Astrocyte (in vitro differentiated cells and primary cell): ENCODE data around the gene MBP. TPM values are rescaled to one million over a fixed set of nuclear protein-coding genes. Genes with fewer than 3 reads are reported as not detected.

Experiments used
- DNase-seq: peaks from one replicate; pipeline ENCODE4 v3.0.0-alpha.2; 2010; ENCODE audit warnings: low read depth
- FAIRE-seq: peaks from 2 replicates; lab custom pipeline; 2011; peaks lifted over from hg19 to GRCh38; lab: Jason Lieb, UNC
- H2AFZ ChIP-seq: 2 replicates; pipeline ENCODE4 v1.6.0; 2012; ENCODE audit warnings: low read depth, low read length, inconsistent platforms
- H3K27ac ChIP-seq: 2 replicates; pipeline ENCODE4 v1.5.1; 2011; ENCODE audit warnings: low read depth, low read length, inconsistent platforms
- H3K27me3 ChIP-seq: 2 replicates; pipeline ENCODE4 v1.6.0; 2011; ENCODE audit warnings: low read length, inconsistent platforms; ENCODE audit not compliant: insufficient read depth
- H3K36me3 ChIP-seq: 2 replicates; pipeline ENCODE4 v1.5.1; 2011; ENCODE audit warnings: low read length, inconsistent platforms; ENCODE audit not compliant: insufficient read depth
- H3K4me1 ChIP-seq: 2 replicates; pipeline ENCODE4 v1.5.1; 2011; ENCODE audit warnings: low read length, inconsistent platforms; ENCODE audit not compliant: insufficient read depth
- H3K4me2 ChIP-seq: 2 replicates; pipeline ENCODE4 v1.6.0; 2012; ENCODE audit warnings: low read length, inconsistent platforms
- H3K4me3 ChIP-seq: 2 replicates; pipeline ENCODE4 v1.5.1; 2011; ENCODE audit warnings: low read depth, mild to moderate bottlenecking, low read length, inconsistent platforms; ENCODE audit not compliant: insufficient read depth
- H3K79me2 ChIP-seq: 2 replicates; pipeline ENCODE4 v1.6.0; 2012; ENCODE audit warnings: mild to moderate bottlenecking, low read length, inconsistent platforms; ENCODE audit not compliant: insufficient read depth
- H3K9ac ChIP-seq: 2 replicates; pipeline ENCODE4 v1.6.0; 2012; ENCODE audit warnings: mild to moderate bottlenecking, low read length, inconsistent platforms
- H3K9me3 ChIP-seq: 2 replicates; pipeline ENCODE4 v1.5.1; 2012; ENCODE audit warnings: low read depth, mild to moderate bottlenecking, low read length, inconsistent platforms; ENCODE audit not compliant: insufficient read depth
- H4K20me1 ChIP-seq: 2 replicates; pipeline ENCODE4 v1.6.0; 2012; ENCODE audit warnings: low read length, inconsistent platforms; ENCODE audit not compliant: insufficient read depth
- H3K27ac Mint-ChIP-seq: one replicate; pipeline ENCODE4 v1.8.0; 2021; ENCODE audit warnings: mild to moderate bottlenecking, mixed read lengths; ENCODE audit not compliant: unreplicated experiment
- H3K27me3 Mint-ChIP-seq: one replicate; pipeline ENCODE4 v1.8.0; 2021; ENCODE audit warnings: low read depth, mixed read lengths; ENCODE audit not compliant: unreplicated experiment
- H3K36me3 Mint-ChIP-seq: one replicate; pipeline ENCODE4 v1.8.0; 2021; ENCODE audit warnings: low read depth, mixed read lengths; ENCODE audit not compliant: unreplicated experiment
- H3K4me1 Mint-ChIP-seq: one replicate; pipeline ENCODE4 v1.8.0; 2021; ENCODE audit warnings: low read depth, mixed read lengths; ENCODE audit not compliant: unreplicated experiment
- H3K4me3 Mint-ChIP-seq: one replicate; pipeline ENCODE4 v1.8.0; 2021; ENCODE audit warnings: mild to moderate bottlenecking, moderate library complexity, mixed read lengths; ENCODE audit not compliant: unreplicated experiment
- H3K9me3 Mint-ChIP-seq: one replicate; pipeline ENCODE4 v1.8.0; 2021; ENCODE audit warnings: mild to moderate bottlenecking, mixed read lengths; ENCODE audit not compliant: unreplicated experiment
- CTCF ChIP-seq: IDR thresholded peaks from 2 replicates; pipeline ENCODE4 v1.5.1; 2011; ENCODE audit warnings: low read depth, mild to moderate bottlenecking, inconsistent platforms, low read length, moderate library complexity; ENCODE audit not compliant: insufficient read depth
- EZH2 ChIP-seq: IDR thresholded peaks from 2 replicates; pipeline ENCODE4 v1.6.1; 2012; ENCODE audit warnings: mild to moderate bottlenecking, low read length, inconsistent platforms; ENCODE audit not compliant: insufficient read depth
- total RNA-seq: library from RNA; stranded (reverse); gene quantifications from 2 replicates; pipeline ENCODE4 v1.2.1, GENCODE V29; 2021

MBP gene
- total RNA-seq, 1 donor from 2014 or later = 11.4 TPM

DNA sequence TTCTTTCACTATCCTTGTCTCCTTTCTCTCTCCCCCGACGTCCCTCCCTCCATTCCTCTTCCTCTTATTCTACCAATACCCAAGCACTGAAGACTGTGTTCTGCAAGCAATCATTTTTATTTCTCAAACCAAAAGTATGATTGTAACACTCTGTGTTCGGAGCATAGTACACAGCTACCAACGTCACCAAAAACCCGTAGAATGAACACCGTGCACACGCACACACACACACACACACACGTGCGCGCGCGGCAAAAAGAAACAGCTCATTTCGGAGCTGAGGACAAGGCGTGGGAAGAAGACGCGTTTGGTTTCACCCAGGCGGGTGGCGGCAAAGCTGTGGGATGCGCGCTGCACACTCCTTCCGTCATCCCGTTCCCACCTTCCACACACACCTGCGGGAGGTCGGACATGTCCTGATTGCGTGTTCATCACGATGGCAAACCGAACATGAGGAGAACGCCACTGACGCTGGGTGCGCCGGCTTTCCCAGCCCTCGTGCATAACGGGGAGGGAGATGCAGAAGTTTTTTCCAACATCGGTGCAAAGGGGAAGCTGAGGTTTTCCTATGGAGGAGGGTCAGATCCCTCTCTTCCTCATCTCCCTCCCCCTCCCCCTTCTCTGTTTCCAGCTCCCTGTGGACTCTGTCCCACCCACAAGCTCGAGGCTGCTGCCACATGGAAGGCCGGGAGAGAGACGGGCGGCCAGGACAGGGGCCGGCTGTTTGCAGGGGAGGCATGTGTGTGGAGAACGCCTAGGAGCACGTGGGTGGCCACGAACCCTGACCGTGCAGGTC, 20.4 kb downstream of the MBP start:
- no peaks in the 10 kb centered on the region for H3K27me3 ChIP-seq
- DNase-seq = no peak
- H3K4me1 Mint-ChIP-seq = peaks cover 23% of the 10 kb centered on the region
- no peaks in the 10 kb centered on the region for H3K27me3 Mint-ChIP-seq
- H3K79me2 ChIP-seq = no peaks in the 10 kb centered on the region
- H2AFZ ChIP-seq = no peak overlapping the region
- TF ChIP-seq EZH2 (no peak), CTCF (no peak)
- no peaks in the 10 kb centered on the region for H3K9me3 ChIP-seq
- no peak for FAIRE-seq
- peaks cover under 1% of the 10 kb centered on the region for H3K36me3 Mint-ChIP-seq
- no peak overlapping the region for H3K27ac Mint-ChIP-seq
- no peaks in the 10 kb centered on the region for H4K20me1 ChIP-seq
- no peak overlapping the region for H3K27ac ChIP-seq
- H3K4me3 ChIP-seq = no peak overlapping the region
- H3K4me2 ChIP-seq = no peak overlapping the region
- H3K9me3 Mint-ChIP-seq = no peaks in the 10 kb centered on the region
- no peak overlapping the region for H3K4me3 Mint-ChIP-seq
- H3K9ac ChIP-seq = no peak overlapping the region
- peaks cover 31% of the 10 kb centered on the region for H3K4me1 ChIP-seq
- no peaks in the 10 kb centered on the region for H3K36me3 ChIP-seq

DNA sequence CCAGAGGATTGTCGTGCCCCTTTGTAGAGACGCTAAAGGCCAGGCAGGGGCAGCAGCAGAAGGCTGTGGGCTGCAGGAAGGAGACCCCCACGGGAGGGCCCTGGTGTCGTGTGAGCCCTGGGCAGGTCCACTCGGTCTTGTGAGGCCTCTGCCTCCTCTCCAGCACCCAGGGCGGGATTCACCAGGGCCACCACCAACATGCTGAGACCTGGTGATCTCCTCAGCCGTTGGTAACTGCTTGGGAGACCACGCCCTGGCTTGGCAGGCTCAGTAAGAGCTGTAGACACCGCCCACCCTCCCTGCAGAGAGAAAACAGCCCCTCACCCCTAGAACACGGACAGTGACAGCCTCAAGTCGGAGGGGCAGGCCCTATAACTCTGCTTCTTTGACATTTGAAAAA, 21.1 kb downstream of the MBP start:
- no peak overlapping the region for H2AFZ ChIP-seq
- H4K20me1 ChIP-seq = no peaks in the 10 kb centered on the region
- H3K9me3 ChIP-seq = no peaks in the 10 kb centered on the region
- no peak overlapping the region for H3K9ac ChIP-seq
- no peaks in the 10 kb centered on the region for H3K79me2 ChIP-seq
- H3K4me3 ChIP-seq = no peak overlapping the region
- no peak overlapping the region for H3K27ac ChIP-seq
- Mint-ChIP-seq H3K9me3 (no peaks in the 10 kb centered on the region), H3K4me3 (no peak overlapping the region), H3K27ac (no peak overlapping the region), H3K36me3 (no peaks in the 10 kb centered on the region), H3K27me3 (no peaks in the 10 kb centered on the region), H3K4me1 (peaks cover 25% of the 10 kb centered on the region)
- H3K27me3 ChIP-seq = no peaks in the 10 kb centered on the region
- peaks cover 32% of the 10 kb centered on the region for H3K4me1 ChIP-seq
- no peak overlapping the region for H3K4me2 ChIP-seq
- no peaks in the 10 kb centered on the region for H3K36me3 ChIP-seq
- no peak for TF ChIP-seq EZH2
- TF ChIP-seq CTCF = no peak
- DNase-seq (no peak), FAIRE-seq (no peak)

- H4K20me1 ChIP-seq = no peaks in the 10 kb centered on the region
- no peaks in the 10 kb centered on the region for H3K36me3 ChIP-seq
- no peak overlapping the region for H3K4me2 ChIP-seq
- H3K9me3 Mint-ChIP-seq = no peaks in the 10 kb centered on the region
- no peaks in the 10 kb centered on the region for H3K27me3 Mint-ChIP-seq
- no peak overlapping the region for H2AFZ ChIP-seq
- H3K27ac ChIP-seq = no peak overlapping the region
- no peaks in the 10 kb centered on the region for H3K36me3 Mint-ChIP-seq
- H3K79me2 ChIP-seq = no peaks in the 10 kb centered on the region
- TF ChIP-seq CTCF (no peak), EZH2 (no peak)
- H3K27me3 ChIP-seq = no peaks in the 10 kb centered on the region
- peaks cover 25% of the 10 kb centered on the region for H3K4me1 Mint-ChIP-seq
- H3K9ac ChIP-seq = no peak overlapping the region
- H3K4me1 ChIP-seq = peaks cover 32% of the 10 kb centered on the region
- H3K4me3 ChIP-seq = no peak overlapping the region
- FAIRE-seq (no peak), DNase-seq (no peak)
- no peak overlapping the region for H3K4me3 Mint-ChIP-seq
- no peak overlapping the region for H3K27ac Mint-ChIP-seq
- no peaks in the 10 kb centered on the region for H3K9me3 ChIP-seq
Observed at GRCh38 chr18:77110936-77111335, 21.6 kb downstream of the MBP start.
